Brain microvascular endothelial cell (primary cell): ENCODE measurements around the gene EPHB2.
A peak's percentile ranks its signal among the peaks of the same experiment; 100 is the strongest.

Source experiments
- DNase-seq: peaks from one replicate; pipeline ENCODE4 v3.0.0-alpha.2; 2020
- H3K27ac ChIP-seq: fragments of 250-450 bp; sonication (Bioruptor Pico); 2 replicates; pipeline ENCODE4 v1.5.1; 2020; ENCODE audit warnings: mild to moderate bottlenecking, moderate library complexity
- H3K27me3 ChIP-seq: fragments of 250-450 bp; sonication (Bioruptor Pico); replicated peaks from 2 replicates; pipeline ENCODE4 v1.5.1; 2020; ENCODE audit warnings: mild to moderate bottlenecking
- H3K36me3 ChIP-seq: fragments of 250-450 bp; sonication (Bioruptor Pico); replicated peaks from 2 replicates; pipeline ENCODE4 v1.5.1; 2020; ENCODE audit warnings: mild to moderate bottlenecking
- H3K4me3 ChIP-seq: 2 replicates; pipeline ENCODE4 v1.5.1; 2011; ENCODE audit warnings: low read depth, mild to moderate bottlenecking, control low read depth, low read length, moderate library complexity
- CTCF ChIP-seq: IDR thresholded peaks from 2 replicates; pipeline ENCODE4 v1.5.1; 2011; ENCODE audit warnings: low read depth, mild to moderate bottlenecking, moderate library complexity, low read length, control low read depth, inconsistent platforms; ENCODE audit errors: missing control alignments
- in situ Hi-C: cut with HindIII; loops from 2 replicates; pipeline ENCODE4 v1.10.0; 2017; ENCODE audit warnings: low sequenced_read_pairs, low pct_ligation_motif_present

EPHB2 gene

GRCh38 chr1:22711591-22712501, 1.2 kb downstream of the EPHB2 start:
- Histone ChIP-seq H3K4me3 (peak overlapping the region; percentile 60), H3K36me3 (no peaks in the 10 kb centered on the region), H3K27me3 (no peaks in the 10 kb centered on the region), H3K27ac (no peak overlapping the region)
- TF ChIP-seq CTCF = no peak
- in situ Hi-C loops = no loop called here
- DNase-seq = no peak

DNA sequence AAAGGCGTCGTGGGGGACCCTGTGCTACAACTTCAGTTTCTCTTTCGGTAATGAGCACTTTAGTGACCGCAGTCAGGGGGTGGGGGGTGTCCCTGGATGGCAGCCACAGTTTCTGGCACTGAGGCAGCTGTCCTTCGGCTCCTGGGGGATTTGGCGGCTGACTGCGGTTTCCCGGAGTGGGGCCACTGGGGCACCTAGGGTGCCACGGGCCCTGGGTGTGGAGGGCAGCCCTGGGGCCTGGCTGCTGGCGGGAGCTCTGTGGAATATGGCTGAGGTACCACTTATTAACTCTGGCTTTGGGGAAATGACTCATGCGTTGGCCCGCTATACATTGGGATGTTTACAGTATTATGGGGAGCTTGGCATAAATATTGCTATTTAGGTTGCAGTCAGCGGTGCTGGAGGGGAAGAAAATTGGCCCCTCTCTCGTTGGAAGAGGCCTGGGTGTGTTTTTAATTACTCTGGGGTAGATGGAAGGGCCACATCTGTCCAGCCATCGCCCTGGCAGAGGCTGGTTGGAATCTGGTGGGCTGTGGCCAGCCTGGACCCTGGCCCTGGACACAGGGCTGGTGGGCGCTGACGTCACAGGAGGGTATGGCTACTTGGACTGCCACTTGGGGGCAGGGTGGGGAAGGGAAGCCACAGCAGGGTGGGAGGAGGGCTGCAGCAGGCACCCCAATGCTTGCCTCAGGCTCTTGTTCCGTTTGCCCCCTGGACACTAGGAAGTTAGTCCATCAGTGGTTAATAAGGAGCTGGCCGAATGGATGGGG, 2.0 kb downstream of the EPHB2 start:
- no peak overlapping the region for H3K27ac ChIP-seq
- peak overlapping the region; percentile 60 for H3K4me3 ChIP-seq
- TF ChIP-seq CTCF = peak; percentile 24
- no peak for DNase-seq
- in situ Hi-C loops = no loop called here
- no peaks in the 10 kb centered on the region for H3K36me3 ChIP-seq
- no peaks in the 10 kb centered on the region for H3K27me3 ChIP-seq

- Histone ChIP-seq H3K4me3 (no peak overlapping the region), H3K27me3 (no peaks in the 10 kb centered on the region), H3K27ac (no peak overlapping the region), H3K36me3 (no peaks in the 10 kb centered on the region)
- in situ Hi-C loops = no loop called here
- no peak for TF ChIP-seq CTCF
- no peak for DNase-seq
Observed at GRCh38 chr1:22714455-22714854, 3.8 kb downstream of the EPHB2 start.

GRCh38 chr1:22717037-22717760, 6.6 kb downstream of the EPHB2 start:
- no peak for TF ChIP-seq CTCF
- in situ Hi-C loops = no loop called here
- DNase-seq = no peak
- Histone ChIP-seq H3K4me3 (no peak overlapping the region), H3K36me3 (no peaks in the 10 kb centered on the region), H3K27me3 (no peaks in the 10 kb centered on the region), H3K27ac (no peak overlapping the region)

- no peak overlapping the region for H3K4me3 ChIP-seq
- DNase-seq = no peak
- H3K36me3 ChIP-seq = no peaks in the 10 kb centered on the region
- no peak for TF ChIP-seq CTCF
- H3K27ac ChIP-seq = no peak overlapping the region
- in situ Hi-C loops = no loop called here
- H3K27me3 ChIP-seq = no peaks in the 10 kb centered on the region
Observed at GRCh38 chr1:22721122-22721873, 10.7 kb downstream of the EPHB2 start.
